HG03045 (cell line): Measurements from ENCODE around the gene SLC25A22.

ENCODE experiments used
- ATAC-seq: cut with Tn5 transposase; IDR thresholded peaks from one replicate; pipeline ENCODE4 v1.9.1; 2021; ENCODE audit warnings: mild to moderate bottlenecking, moderate library complexity; ENCODE audit not compliant: unreplicated experiment

SLC25A22 gene

GRCh38 chr11:791658-792534, 6.2 kb downstream of the SLC25A22 start:
- ATAC-seq: no peak

GRCh38 chr11:790721-791564, 7.1 kb downstream of the SLC25A22 start:
- ATAC-seq: no peak

DNA sequence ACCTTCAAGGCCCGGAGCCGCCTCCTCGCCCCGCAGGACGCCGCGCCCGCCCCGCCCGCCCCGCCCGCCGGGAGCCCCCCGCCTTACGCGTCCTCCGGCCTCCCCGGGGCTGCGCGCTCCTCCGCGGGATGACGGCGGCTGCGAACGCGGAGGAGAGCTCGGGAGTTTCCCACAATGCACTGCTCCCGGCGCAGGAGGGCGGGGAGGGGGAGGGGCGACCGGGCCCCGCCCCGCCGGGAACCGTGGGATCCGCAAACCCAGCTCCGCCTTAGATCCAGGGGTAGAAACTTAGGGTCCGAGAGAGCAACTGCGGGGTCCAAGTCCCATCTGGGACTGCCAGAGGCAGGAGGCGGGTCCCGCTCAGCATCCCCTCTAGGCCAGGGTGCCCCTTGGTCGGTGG, 8.1 kb downstream of the SLC25A22 start, which contains the start of gene CEND1:
Gene CEND1 (minus strand): TSS at position 148 of the 400 bp plus-strand sequence. CDS start 1,514 bp downstream, outside the sequence.
- ATAC-seq: no peak

DNA sequence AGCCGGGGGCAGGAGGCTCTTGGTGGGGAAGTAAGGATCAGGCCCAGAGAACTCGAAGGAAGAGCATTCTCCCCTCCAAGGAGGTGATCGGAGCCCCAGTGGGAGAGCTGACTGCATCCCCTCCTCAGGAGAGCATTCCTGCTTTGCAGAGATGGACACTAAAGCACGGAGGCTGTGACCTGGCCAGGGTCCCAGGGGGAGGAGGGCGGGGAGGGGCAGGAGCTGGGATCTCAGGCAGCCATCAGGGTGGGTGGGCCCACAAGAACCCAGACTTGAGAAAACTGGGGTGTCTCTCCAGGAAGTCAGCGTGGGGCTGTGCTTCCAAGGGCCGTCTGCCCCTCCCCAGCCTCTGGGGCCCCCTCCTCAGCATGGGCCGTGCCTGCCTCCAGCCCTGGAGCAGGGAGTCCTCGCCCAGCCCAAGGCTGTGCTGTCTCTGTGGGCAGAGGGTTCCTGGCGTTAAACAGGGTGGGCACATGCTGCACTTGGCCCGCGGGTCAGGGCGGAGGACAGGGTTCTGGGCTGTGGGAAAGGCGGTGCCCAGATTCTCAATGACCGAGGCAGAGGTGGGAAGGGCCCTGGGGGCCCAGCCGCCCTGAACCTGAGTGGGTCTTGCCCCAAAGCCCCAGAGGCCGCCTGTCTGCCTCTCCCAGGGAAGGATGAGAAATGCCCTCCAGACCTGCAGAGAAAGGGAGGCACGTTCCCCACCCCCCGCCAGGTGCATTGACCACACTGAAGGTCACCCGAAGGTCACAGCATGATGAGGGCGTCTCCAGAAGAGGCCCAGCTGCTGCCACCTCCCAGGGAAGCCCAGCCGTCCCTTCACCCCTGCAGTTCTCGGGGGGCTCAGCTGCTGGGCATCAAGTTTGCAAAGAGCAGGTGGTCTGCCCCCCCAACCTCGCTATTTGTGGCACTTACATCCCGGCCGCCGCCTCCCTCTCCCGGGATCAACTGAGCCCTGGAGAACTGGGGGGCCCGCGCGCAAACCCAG, 8.8 kb downstream of the SLC25A22 start:
- ATAC-seq: no peak

DNA sequence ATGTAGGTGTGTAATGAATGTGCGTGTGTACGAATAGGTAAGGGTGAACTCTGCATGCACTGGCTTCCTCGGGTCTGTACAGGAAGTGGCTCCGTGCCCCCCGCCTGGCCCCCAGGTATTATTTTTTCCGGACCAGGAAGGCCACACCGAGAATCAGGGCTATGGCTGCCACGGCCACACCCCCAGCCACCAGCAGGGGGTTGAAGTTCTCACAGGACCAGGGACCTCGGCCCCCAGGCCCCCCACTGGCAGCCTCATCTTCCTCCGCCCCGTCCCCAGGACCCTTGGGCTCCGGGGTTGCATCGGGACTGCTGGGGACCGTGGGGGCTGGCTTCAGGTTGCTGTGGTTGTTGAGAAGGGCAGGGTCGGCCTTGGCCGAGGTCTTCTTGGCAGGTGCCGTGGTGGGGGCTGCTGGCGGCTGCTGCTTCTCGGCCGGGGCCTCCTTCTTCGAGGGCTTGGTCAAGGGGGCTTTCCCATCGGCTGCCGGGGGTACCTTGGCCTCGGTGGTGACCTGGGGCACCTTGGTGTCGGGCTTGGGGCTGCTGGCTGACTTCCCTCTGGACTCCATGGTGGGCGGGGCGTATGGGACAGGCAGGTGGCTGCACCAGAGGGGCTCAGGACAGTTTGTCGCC, 10.0 kb downstream of the SLC25A22 start:
- ATAC-seq: no peak

DNA sequence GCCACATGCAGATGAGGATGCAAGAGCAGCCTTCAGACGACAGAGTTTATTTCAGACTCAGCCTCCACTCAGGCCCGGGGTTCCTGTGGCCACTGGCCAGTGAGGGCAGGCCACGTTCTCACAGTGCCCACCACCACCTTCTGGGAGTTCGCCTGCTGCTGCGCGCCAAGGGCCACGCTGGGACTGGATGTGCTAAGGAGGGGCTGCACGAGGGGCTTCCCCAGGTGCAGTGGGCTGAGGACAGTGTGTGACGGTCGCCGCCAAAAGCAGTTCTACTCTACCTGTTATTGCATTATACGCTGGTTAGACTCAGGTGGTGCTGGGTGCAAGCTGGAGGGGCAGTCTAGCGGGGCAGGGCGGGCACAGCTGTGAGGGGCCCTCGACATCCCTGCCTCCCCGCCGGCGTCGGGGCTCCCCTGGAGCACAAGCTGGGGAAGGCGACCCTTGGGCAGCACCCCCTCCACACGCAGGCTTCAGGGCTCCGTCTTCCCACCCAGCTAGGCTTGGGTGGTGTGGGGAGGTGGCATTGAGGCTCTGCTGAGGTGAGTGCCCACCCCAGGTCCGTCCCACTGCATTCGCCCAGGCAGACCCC, 10.9 kb downstream of the SLC25A22 start:
- ATAC-seq: no peak

DNA sequence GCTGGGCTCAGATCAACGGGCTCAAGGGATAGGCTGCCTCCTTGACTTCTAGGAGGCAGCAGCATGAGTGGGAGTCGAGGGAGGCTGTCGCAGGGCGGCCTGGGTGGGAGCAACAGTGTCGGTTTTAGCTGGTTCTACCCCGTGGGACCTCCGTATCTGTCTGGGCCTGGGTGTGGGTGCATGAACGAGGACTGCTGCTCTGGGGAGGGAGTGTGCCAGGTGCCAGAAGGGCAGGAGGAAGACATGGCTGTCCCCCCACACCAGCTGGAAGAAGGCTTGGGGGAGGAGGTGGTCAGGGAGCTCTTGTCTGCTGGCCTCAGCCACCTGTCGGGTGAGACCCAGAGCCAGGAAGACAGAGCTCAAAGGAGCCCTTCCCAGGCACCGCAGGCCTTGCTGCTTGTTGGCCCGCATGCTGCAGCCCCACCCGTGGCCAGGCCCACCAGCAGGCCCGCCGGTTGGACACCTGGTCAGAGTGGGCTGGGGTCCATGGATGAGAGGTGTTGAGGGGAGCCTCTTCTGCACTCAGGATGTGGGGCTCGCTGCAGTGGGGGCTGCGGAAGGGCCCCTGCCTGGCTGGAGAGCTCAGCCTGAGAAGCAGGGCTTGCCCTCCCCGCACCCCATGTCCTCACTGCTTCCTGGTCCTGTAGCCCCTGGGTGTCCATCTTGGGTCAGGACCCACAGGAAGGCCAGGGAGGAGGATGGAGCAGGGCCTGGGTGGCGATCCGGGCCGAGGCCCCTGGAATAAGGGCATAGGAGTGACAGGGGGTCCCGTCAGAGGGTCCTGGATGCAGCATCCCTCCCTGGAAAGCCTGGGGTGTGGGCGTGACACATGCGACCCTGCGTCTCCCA, 11.6 kb downstream of the SLC25A22 start:
- ATAC-seq: no peak

GRCh38 chr11:783581-784015, 14.5 kb downstream of the SLC25A22 start:
- ATAC-seq: no peak

DNA sequence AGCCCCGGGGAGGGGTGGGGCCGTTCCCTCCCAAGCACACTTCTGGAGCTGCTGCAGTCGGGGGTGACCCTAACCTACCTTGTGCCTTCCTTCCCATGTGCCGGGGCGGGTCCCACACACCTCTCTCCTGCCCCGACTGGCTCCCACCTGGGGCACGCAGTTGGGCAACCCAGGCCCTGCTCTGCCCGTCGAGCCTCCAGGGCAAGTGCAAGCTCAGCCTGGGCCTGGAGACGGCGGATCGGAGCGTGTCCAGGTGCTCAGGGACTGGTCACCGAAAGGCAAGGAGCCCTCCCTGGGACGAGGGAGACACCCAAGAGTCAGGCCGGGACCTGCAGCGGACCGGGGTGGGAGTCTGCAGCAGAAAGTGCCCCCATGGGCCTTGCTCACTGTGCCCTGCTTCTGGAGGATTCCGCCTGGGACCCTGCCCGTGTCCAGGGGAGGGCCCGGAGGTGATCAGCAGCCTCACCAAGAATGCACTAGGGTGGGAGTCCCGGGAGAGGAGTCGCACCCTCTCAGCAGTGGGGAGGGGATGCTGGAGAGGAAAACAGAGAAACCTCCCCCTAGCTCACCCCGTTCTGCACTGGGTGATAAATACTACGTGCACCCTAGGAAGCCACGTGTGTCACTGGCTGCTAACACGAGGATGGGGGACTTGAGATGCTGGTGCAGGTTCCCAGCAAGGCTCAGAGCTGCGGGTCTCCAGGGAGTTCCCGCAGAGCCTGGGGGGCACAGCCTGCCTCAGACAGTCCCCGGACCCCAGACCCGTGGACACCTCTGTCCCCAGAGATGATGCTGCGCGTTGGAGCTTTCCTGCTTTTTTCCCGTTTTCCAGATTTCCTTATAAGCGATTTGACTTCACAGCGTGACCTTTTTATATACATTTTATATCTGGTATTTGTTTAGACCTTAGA, 15.6 kb downstream of the SLC25A22 start:
- no peak for ATAC-seq

- no peak for ATAC-seq
Observed at GRCh38 chr11:779955-780532, 18.0 kb downstream of the SLC25A22 start.

DNA sequence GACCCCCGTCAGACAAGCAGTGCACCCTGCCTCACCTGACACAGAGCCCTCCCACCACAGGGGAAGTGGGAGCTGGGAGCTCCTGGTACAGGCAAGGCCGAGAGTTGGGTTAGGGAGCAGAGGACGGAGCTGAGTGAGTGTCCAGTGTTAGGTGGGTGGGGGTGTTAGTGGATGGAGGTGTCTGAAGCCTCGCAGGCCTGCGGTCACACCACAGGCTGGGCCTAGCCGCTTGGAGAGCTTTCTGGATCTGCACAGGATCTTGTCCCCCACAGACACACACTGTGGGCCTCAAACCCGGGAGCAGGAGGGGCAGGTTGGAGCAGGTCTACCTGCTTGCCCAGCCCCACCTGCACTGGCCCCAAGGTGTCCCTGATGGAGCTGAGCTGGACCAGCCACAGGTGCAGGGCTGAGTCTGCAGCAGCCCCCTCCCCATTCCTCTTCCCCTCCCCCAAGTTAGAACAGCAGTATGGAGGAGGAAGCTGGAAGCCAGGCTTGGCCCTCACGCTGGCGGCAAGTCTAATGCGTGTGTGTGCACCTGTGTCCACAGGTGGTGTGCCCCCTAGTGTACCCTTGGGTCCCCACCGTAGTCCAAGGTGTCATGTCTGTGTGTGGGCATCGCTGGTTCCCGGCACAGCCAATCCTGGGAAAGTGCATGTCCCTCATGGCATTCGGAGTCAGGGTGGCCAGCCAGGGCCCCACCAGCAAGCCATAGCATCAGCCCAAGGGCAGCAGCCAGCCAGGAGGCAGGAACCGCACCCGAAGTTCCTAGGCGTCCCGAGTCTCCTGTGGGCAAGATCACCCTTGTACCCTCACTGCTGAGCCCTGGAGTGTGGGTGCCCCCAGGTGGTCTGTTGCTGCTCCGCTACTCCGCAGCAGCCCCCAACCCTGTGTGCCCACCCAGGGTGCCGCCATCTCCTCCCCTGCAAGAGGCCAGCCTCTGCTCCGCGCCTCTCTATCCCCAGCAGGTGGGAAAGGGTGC, 18.8 kb downstream of the SLC25A22 start:
- ATAC-seq: no peak

- ATAC-seq: peak; percentile 76
Observed at GRCh38 chr11:777288-778255, 20.5 kb downstream of the SLC25A22 start, which contains the start of gene GATD1. TSS of gene GATD1 (minus strand) at chr11:777487. CDS start at chr11:777462, 25 bp downstream.

GRCh38 chr11:776561-777287, 21.4 kb downstream of the SLC25A22 start:
- peak; percentile 37 for ATAC-seq

DNA sequence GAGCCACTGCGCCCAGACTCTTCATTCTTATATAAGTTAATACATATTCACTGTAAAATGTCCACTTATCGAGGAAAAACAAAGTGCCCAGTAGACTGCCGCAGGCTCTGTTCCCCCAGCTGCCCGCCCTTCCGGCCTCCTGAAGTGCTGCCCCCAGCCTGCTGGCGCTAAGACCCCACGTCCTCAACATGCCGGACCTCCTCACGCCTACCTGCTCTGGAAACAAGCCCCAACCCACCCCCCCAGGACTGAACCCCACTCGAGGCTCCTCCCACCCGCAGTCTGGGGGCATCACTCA, 21.9 kb downstream of the SLC25A22 start:
- no peak for ATAC-seq
